ENCODE results near the gene NLRP1. TPM values are rescaled to one million over a fixed set of nuclear protein-coding genes. Genes with fewer than 3 reads are reported as not detected.
A peak's percentile ranks its signal among the peaks of the same experiment; 100 is the strongest.

NLRP1 gene
- total and polyA plus RNA-seq, 9 of the 15 experiments (the other 6 are each of a cell fraction or from before 2014, with no cell fraction given): 4.0 to 69.4 (median 27.7) TPM

GRCh38 chr17:5619088-5619740 is 34.9 kb upstream of the NLRP1 start (continued):
- no peak for TF ChIP-seq FOXO4 (CRISPR knock-in tag; IDR thresholded peaks at IDR 0.05)
- peak; percentile 47 for TF ChIP-seq NEUROD1 (IDR thresholded peaks at IDR 0.05; ENCODE audit: borderline replicate concordance, low read depth, low read length, partially characterized antibody)
- TF ChIP-seq RBBP5 (IDR thresholded peaks at IDR 0.05; ENCODE audit: borderline replicate concordance, insufficient read depth, low read length, poor library complexity, severe bottlenecking): no peak
- no peak for TF ChIP-seq GATAD2B (IDR thresholded peaks at IDR 0.05; ENCODE audit: borderline replicate concordance)
- TF ChIP-seq AFF4 (CRISPR knock-in tag; IDR thresholded peaks at IDR 0.05): 0 out of 2 replicates have a peak, but pooled peaks have one; percentile 55
- TF ChIP-seq KDM5B (IDR thresholded peaks at IDR 0.05; ENCODE audit: insufficient replicate concordance, low read depth, low read length): peak; percentile 98
- TF ChIP-seq NFXL1 (CRISPR knock-in tag; IDR thresholded peaks at IDR 0.05): no peak
- no peak for TF ChIP-seq ZNF347 (CRISPR knock-in tag; IDR thresholded peaks at IDR 0.05; ENCODE audit: low read depth)
- no peak for TF ChIP-seq TAL1 (IDR thresholded peaks at IDR 0.05)
- TF ChIP-seq NCOR1 (IDR thresholded peaks at IDR 0.05): no peak
- no peak for TF ChIP-seq E2F5 (CRISPR knock-in tag; IDR thresholded peaks at IDR 0.05)
- no peak for TF ChIP-seq ZNF561 (CRISPR knock-in tag; conservative IDR thresholded peaks at IDR 0.05)
- no peak for TF ChIP-seq ZNF121 (CRISPR knock-in tag; conservative IDR thresholded peaks at IDR 0.05)
- no peak for TF ChIP-seq ZNF354B (CRISPR knock-in tag; IDR thresholded peaks at IDR 0.05)
- TF ChIP-seq CHD2 (IDR thresholded peaks at IDR 0.05; ENCODE audit: low read depth, low read length): peak; percentile 97
- TF ChIP-seq ZNF830 (CRISPR knock-in tag; IDR thresholded peaks at IDR 0.05): no peak
- TF ChIP-seq ZBTB12 (CRISPR knock-in tag; IDR thresholded peaks at IDR 0.05): no peak

Data from K562 (cell line).